ENCODE measurements around the gene PAK4.

Gene PAK4

GRCh38 chr19:39183104-39183503, 57.5 kb downstream of the PAK4 start:
- no peak for DNase-seq

- no peak for DNase-seq
Observed at GRCh38 chr19:39186391-39186790, 60.8 kb downstream of the PAK4 start.

- no peak for DNase-seq
Observed at GRCh38 chr19:39187552-39187943, 62.0 kb downstream of the PAK4 start.

- no peak for DNase-seq
Observed at GRCh38 chr19:39188960-39189359, 63.4 kb downstream of the PAK4 start.

GRCh38 chr19:39190768-39191167, 65.2 kb downstream of the PAK4 start:
- no peak for DNase-seq

GRCh38 chr19:39192846-39193245, 67.3 kb downstream of the PAK4 start:
- DNase-seq: no peak

- no peak for DNase-seq
Observed at GRCh38 chr19:39193803-39194202, 68.2 kb downstream of the PAK4 start.

- no peak for DNase-seq
Observed at GRCh38 chr19:39194832-39195542, 69.4 kb downstream of the PAK4 start.

- no peak for DNase-seq
Observed at GRCh38 chr19:39195755-39196154, 70.2 kb downstream of the PAK4 start.

- DNase-seq: no peak
Observed at GRCh38 chr19:39196320-39196719, 70.7 kb downstream of the PAK4 start.

GRCh38 chr19:39196860-39197562, 71.4 kb downstream of the PAK4 start, which contains the start of gene NCCRP1:
NCCRP1 (plus strand) TSS chr19:39196964; CDS start chr19:39196983, 19 bp downstream.
- DNase-seq: no peak

GRCh38 chr19:39197808-39198207, 72.2 kb downstream of the PAK4 start:
- no peak for DNase-seq

GRCh38 chr19:39199025-39199424, 73.4 kb downstream of the PAK4 start:
- no peak for DNase-seq

GRCh38 chr19:39200066-39200802, 74.6 kb downstream of the PAK4 start:
- no peak for DNase-seq

- no peak for DNase-seq
Observed at GRCh38 chr19:39200803-39201115, 75.2 kb downstream of the PAK4 start.

GRCh38 chr19:39202998-39203355, 77.4 kb downstream of the PAK4 start:
- no peak for DNase-seq

GRCh38 chr19:39203372-39204341, 78.1 kb downstream of the PAK4 start, which contains the start of gene SYCN:
SYCN (minus strand) TSS chr19:39204263; CDS start chr19:39204254, 9 bp downstream.
- DNase-seq: no peak

- no peak for DNase-seq
Observed at GRCh38 chr19:39205449-39205764, 79.8 kb downstream of the PAK4 start.

GRCh38 chr19:39206122-39206521, 80.5 kb downstream of the PAK4 start:
- no peak for DNase-seq

- no peak for DNase-seq
Observed at GRCh38 chr19:39207293-39207836, 81.8 kb downstream of the PAK4 start.

GRCh38 chr19:39208175-39208795, 82.7 kb downstream of the PAK4 start:
- DNase-seq: no peak

GRCh38 chr19:39209196-39209595, 83.6 kb downstream of the PAK4 start:
- no peak for DNase-seq
